ENCODE measurements around the gene SLIT3. TPM values are rescaled to one million over a fixed set of nuclear protein-coding genes. Genes with fewer than 3 reads are reported as not detected.

SLIT3 gene
- total and polyA plus RNA-seq, 9 of the 15 experiments (the other 6 are each of a cell fraction or from before 2014, with no cell fraction given), result 0.01 to 0.04 TPM; not detected in 7

DNA sequence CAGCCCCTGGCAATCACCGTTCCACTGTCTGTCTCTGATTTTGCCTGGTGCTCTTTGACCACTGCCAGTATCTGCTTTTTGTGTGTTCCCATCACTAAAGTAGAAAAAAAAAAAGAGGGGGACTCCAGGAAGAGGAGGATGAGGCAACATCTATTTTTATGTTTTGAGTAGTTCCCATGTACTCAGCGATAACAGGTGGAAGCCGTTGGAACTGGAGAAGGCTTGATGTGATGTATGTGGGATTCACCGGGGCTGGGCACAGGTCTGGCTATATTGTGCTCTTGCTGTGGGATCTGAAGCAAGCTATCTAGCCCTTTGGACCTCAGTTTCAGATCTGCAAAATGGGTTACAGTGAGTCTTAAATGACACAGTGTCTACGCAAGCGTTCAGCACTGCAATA lies 104.9 kb downstream of the SLIT3 start:
- no peak for FAIRE-seq
- intact Hi-C loops (cut with micrococcal nuclease) (no loop called here), in situ Hi-C loops (cut with MboI) (no loop called here)
- ChIA-PET POLR2A (interaction anchor here (0.7 kb wide), 1 partner anchor 24 kb away, joined by 3 read pairs; no protein-coding TSS in a partner anchor), CTCF (ENCODE audit: low intra/inter-chr PET ratio) (no interaction called here)
- no peak overlapping the region for H3K9ac ChIP-seq (ENCODE audit: insufficient read depth in 1 of 2, low read depth in 2 of 2, low read length in 2 of 2)
- ATAC-seq, result no peak
- peaks cover 0 to 5% of the 10 kb centered on the region in 2 experiments; a peak in 1 of 5 replicates for H3K27me3 ChIP-seq (ENCODE audit: control insufficient read depth in 2 of 2, insufficient read depth in 2 of 2, low read length in 2 of 2)
- H3K4me3 ChIP-seq, result no peak overlapping the region
- no peak overlapping the region for H2AFZ ChIP-seq (ENCODE audit: low read depth, low read length)
- DNase-seq (ENCODE audit: extremely low read depth in 1 of 4, low spot score in 3 of 4), result no peak
- no TSS peak for BruUV-seq (replicated peaks)
- WGBS (ENCODE audit: insufficient coverage, low coverage, missing lambda C conversion rate), result 0% methylated on average over 6 of the region's 6 CpGs
- H4K20me1 ChIP-seq (replicated peaks; ENCODE audit: control insufficient read depth, insufficient read depth, low read length), result no peaks in the 10 kb centered on the region
- no peaks in the 10 kb centered on the region for H3K9me3 ChIP-seq (replicated peaks; ENCODE audit: control insufficient read depth, insufficient read depth, low read depth, low read length)
- no peaks in the 10 kb centered on the region for H3K9me1 ChIP-seq (ENCODE audit: control insufficient read depth, insufficient read depth, low read length)
- TF ChIP-seq DACH1 (IDR thresholded peaks at IDR 0.05; ENCODE audit: partially characterized antibody), result no peak
- H3K4me2 ChIP-seq (ENCODE audit: insufficient read depth, low read length), result no peak overlapping the region
- no peaks in the 10 kb centered on the region for H3K4me1 ChIP-seq (replicated peaks in 1 of 2; ENCODE audit: control insufficient read depth in 2 of 2, insufficient read depth in 2 of 2, low read length in 2 of 2)
- H3K79me2 ChIP-seq (ENCODE audit: control insufficient read depth, insufficient read depth, low read length), result no peaks in the 10 kb centered on the region
- no peaks in the 10 kb centered on the region for H3K36me3 ChIP-seq (ENCODE audit: control insufficient read depth, insufficient read depth, low read length)
- no peak overlapping the region for H3K27ac ChIP-seq (ENCODE audit: extremely low read depth, low read depth, low read length)

DNA sequence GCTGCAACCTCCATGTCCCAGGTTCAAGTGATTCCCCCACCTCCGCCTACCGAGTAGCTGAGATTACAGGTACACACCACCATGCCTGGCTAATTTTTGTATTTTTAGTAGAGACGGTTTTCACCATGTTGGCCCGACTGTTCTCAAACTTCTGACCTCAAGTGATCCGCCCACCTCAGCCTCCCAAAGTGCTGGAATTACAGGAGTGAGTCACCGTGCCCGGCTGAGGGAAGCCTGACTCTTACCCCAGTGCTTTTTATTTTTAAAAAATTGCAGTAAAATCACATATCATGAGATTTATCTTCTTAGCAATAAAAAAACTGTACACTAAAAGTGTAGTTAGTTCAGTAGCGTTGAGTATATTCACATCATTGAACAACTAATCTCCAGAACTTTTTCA lies 105.3 kb downstream of the SLIT3 start:
- H3K36me3 ChIP-seq (ENCODE audit: control insufficient read depth, insufficient read depth, low read length), result no peaks in the 10 kb centered on the region
- 0% methylated on average over 8 of the region's 8 CpGs for WGBS (ENCODE audit: insufficient coverage, low coverage, missing lambda C conversion rate)
- FAIRE-seq (no peak), ATAC-seq (no peak), DNase-seq (ENCODE audit: extremely low read depth in 1 of 4, low spot score in 3 of 4) (no peak)
- peaks cover 0 to 5% of the 10 kb centered on the region in 2 experiments; a peak in 1 of 5 replicates for H3K27me3 ChIP-seq (ENCODE audit: control insufficient read depth in 2 of 2, insufficient read depth in 2 of 2, low read length in 2 of 2)
- H3K27ac ChIP-seq (ENCODE audit: extremely low read depth, low read depth, low read length), result no peak overlapping the region
- in situ Hi-C loops (cut with MboI) (no loop called here), intact Hi-C loops (cut with micrococcal nuclease) (no loop called here)
- H3K4me3 ChIP-seq, result no peak overlapping the region
- no TSS peak for BruUV-seq (replicated peaks)
- no peaks in the 10 kb centered on the region for H4K20me1 ChIP-seq (replicated peaks; ENCODE audit: control insufficient read depth, insufficient read depth, low read length)
- no peaks in the 10 kb centered on the region for H3K9me1 ChIP-seq (ENCODE audit: control insufficient read depth, insufficient read depth, low read length)
- H3K9me3 ChIP-seq (replicated peaks; ENCODE audit: control insufficient read depth, insufficient read depth, low read depth, low read length), result no peaks in the 10 kb centered on the region
- ChIA-PET CTCF (ENCODE audit: low intra/inter-chr PET ratio) (no interaction called here), POLR2A (interaction anchor here (0.6 to 0.7 kb wide), 2 partner anchors 24 to 189 kb away, joined by 3 read pairs; no protein-coding TSS in a partner anchor)
- H3K79me2 ChIP-seq (ENCODE audit: control insufficient read depth, insufficient read depth, low read length), result no peaks in the 10 kb centered on the region
- H3K9ac ChIP-seq (ENCODE audit: insufficient read depth in 1 of 2, low read depth in 2 of 2, low read length in 2 of 2), result no peak overlapping the region
- H3K4me2 ChIP-seq (ENCODE audit: insufficient read depth, low read length), result no peak overlapping the region
- TF ChIP-seq NRF1 (conservative IDR thresholded peaks at IDR 0.05 in 1 of 2, IDR thresholded peaks at IDR 0.05 in 1 of 2), result no peak
- TF ChIP-seq, protein P1, sequence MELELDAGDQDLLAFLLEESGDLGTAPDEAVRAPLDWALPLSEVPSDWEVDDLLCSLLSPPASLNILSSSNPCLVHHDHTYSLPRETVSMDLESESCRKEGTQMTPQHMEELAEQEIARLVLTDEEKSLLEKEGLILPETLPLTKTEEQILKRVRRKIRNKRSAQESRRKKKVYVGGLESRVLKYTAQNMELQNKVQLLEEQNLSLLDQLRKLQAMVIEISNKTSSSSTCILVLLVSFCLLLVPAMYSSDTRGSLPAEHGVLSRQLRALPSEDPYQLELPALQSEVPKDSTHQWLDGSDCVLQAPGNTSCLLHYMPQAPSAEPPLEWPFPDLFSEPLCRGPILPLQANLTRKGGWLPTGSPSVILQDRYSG (tag; conservative IDR thresholded peaks at IDR 0.05; ENCODE audit: low read depth), result no peak
- TF ChIP-seq ZNF668 (CRISPR knock-in tag; IDR thresholded peaks at IDR 0.05), result no peak
- no peak for TF ChIP-seq ZNF165 (CRISPR knock-in tag; IDR thresholded peaks at IDR 0.05; ENCODE audit: borderline replicate concordance)
- no peak for TF ChIP-seq OTX1 (CRISPR knock-in tag; IDR thresholded peaks at IDR 0.05)
- no peak overlapping the region for H2AFZ ChIP-seq (ENCODE audit: low read depth, low read length)
- no peaks in the 10 kb centered on the region for H3K4me1 ChIP-seq (replicated peaks in 1 of 2; ENCODE audit: control insufficient read depth in 2 of 2, insufficient read depth in 2 of 2, low read length in 2 of 2)
